CD4-positive, alpha-beta T cell (primary cell): Measurements from ENCODE around the gene PTCHD1. TPM values are rescaled to one million over a fixed set of nuclear protein-coding genes. Genes with fewer than 3 reads are reported as not detected.

Experiments used
- ATAC-seq: fragments of 200-7000 bp; cut with Tn5 transposase; one replicate; pipeline ENCODE4 v1.10.0; 2022; ENCODE audit warnings: mild to moderate bottlenecking; ENCODE audit not compliant: poor library complexity
- CTCF ChIA-PET: fragments of 350-600 bp; sonication (Branson Sonifier 250); formaldehyde crosslinking; loops from one replicate; lab custom pipeline; 2021; ENCODE audit warnings: antibody characterized with exemption, inconsistent platforms; lab: Charles Lee
- POLR2A ChIA-PET: fragments of 350-600 bp; sonication (Branson Sonifier 250); formaldehyde crosslinking; loops from one replicate; lab custom pipeline; 2021; ENCODE audit warnings: antibody characterized with exemption, inconsistent platforms; lab: Charles Lee
- DNase-seq, 14 experiments: peaks; one replicate each; pipeline ENCODE4 v3.0.0-alpha.2; 2013 to 2020; ENCODE audit warnings: mixed read lengths in 2 of 14
- H3K27ac ChIP-seq, 2 donors: one replicate each; pipeline versions ENCODE4 v1.5.1 to v1.7.0; 2013; ENCODE audit warnings: low read length in 2 of 2, low read depth in 1 of 2, mild to moderate bottlenecking in 1 of 2
- H3K27me3 ChIP-seq, 2 experiments: 1 replicate in 1 of 2; 2 replicates in 1 of 2; pipeline versions ENCODE4 v1.6.1 to v1.7.0; 2013; ENCODE audit warnings: low read length in 2 of 2, control low read depth in 1 of 2, mild to moderate bottlenecking in 1 of 2, moderate library complexity in 1 of 2; ENCODE audit not compliant: insufficient read depth in 2 of 2, control insufficient read depth in 1 of 2
- H3K36me3 ChIP-seq: one replicate; pipeline ENCODE4 v1.6.1; 2013; ENCODE audit warnings: low read length, control low read depth; ENCODE audit not compliant: insufficient read depth
- H3K4me1 ChIP-seq: one replicate; pipeline ENCODE4 v1.6.1; 2013; ENCODE audit warnings: low read length, control low read depth; ENCODE audit not compliant: insufficient read depth
- H3K4me3 ChIP-seq: one replicate; pipeline ENCODE4 v1.5.1; 2013; ENCODE audit warnings: mild to moderate bottlenecking, low read length, moderate library complexity
- H3K9me3 ChIP-seq, 2 experiments: 1 replicate in 1 of 2; 2 replicates in 1 of 2; pipeline versions ENCODE4 v1.6.1 to v1.7.0; 2013; ENCODE audit warnings: low read length in 2 of 2, mild to moderate bottlenecking in 2 of 2, control low read depth in 1 of 2, moderate library complexity in 1 of 2; ENCODE audit not compliant: control insufficient read depth in 1 of 2, insufficient read depth in 1 of 2
- H3K27ac Mint-ChIP-seq: one replicate; pipeline ENCODE4 v1.8.0; 2020; ENCODE audit warnings: mixed read lengths
- H3K27me3 Mint-ChIP-seq: one replicate; pipeline ENCODE4 v1.8.0; 2021; ENCODE audit warnings: mixed read lengths
- H3K36me3 Mint-ChIP-seq: one replicate; pipeline ENCODE4 v1.8.0; 2021; ENCODE audit warnings: low read depth, mixed read lengths
- H3K4me1 Mint-ChIP-seq: one replicate; pipeline ENCODE4 v1.8.0; 2021; ENCODE audit warnings: low read depth, mixed read lengths
- H3K4me3 Mint-ChIP-seq: one replicate; pipeline ENCODE4 v1.8.0; 2020; ENCODE audit warnings: mild to moderate bottlenecking, mixed read lengths
- H3K9me3 Mint-ChIP-seq: one replicate; pipeline ENCODE4 v1.8.0; 2020; ENCODE audit warnings: mixed read lengths
- intact Hi-C, 2 experiments: fragments of 100-400 bp; cut with DNase I in 1 of 2; cut with micrococcal nuclease in 1 of 2; formaldehyde crosslinking; loops; one replicate each; pipeline versions ENCODE4 v1.15.1 to v1.9.0; 2023 to 2025; cut with DNase I, micrococcal nuclease
- total RNA-seq, 174 experiments: library from RNA in 2 of 174; stranded (reverse) in 2 of 174; gene quantifications; one replicate each; pipeline ENCODE4 v1.2.3 and lab custom pipeline; 2021 to 2026
- TF ChIP-seq, protein P1 (sequence below): fragments of 200-600 bp; IDR thresholded peaks from one replicate; pipeline ENCODE4 v1.8.0; 2022; ENCODE audit warnings: antibody characterized with exemption, mild to moderate bottlenecking

The PTCHD1 gene
- total RNA-seq, 2 experiments from 2014 or later, result not detected

DNA sequence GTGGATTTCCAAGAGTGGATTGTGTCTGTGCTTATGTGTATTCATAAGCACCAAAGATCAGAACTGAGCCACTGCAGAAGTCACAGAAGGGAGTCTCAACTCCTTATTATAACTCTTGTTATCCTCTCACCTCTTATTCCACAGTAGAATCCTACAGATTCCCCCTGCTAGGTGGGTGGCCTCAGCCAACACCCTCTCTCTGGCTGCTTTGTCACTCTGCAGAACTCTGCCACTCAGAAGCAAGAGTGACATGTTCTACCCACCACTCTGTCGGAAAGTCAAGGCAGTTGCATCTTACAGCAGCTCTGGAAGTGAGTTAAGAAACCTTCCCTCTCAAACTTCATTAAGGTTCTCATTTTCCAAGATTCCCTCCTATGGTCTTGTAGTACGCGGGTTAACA, 41.9 kb downstream of the PTCHD1 start:
- no peaks in the 10 kb centered on the region for H3K4me1 ChIP-seq
- intact Hi-C loops, result no loop called here
- no peaks in the 10 kb centered on the region for H3K27me3 ChIP-seq
- no peak overlapping the region for H3K27ac ChIP-seq
- no peak for DNase-seq
- Mint-ChIP-seq H3K36me3 (no peaks in the 10 kb centered on the region), H3K4me1 (no peaks in the 10 kb centered on the region), H3K9me3 (no peaks in the 10 kb centered on the region), H3K4me3 (no peak overlapping the region), H3K27ac (no peak overlapping the region), H3K27me3 (peaks cover 5% of the 10 kb centered on the region)
- no peaks in the 10 kb centered on the region for H3K36me3 ChIP-seq
- ChIA-PET CTCF (no interaction called here), POLR2A (no interaction called here)
- no peak for ATAC-seq
- no peak overlapping the region for H3K4me3 ChIP-seq
- H3K9me3 ChIP-seq, result no peaks in the 10 kb centered on the region
- TF ChIP-seq, protein P1, sequence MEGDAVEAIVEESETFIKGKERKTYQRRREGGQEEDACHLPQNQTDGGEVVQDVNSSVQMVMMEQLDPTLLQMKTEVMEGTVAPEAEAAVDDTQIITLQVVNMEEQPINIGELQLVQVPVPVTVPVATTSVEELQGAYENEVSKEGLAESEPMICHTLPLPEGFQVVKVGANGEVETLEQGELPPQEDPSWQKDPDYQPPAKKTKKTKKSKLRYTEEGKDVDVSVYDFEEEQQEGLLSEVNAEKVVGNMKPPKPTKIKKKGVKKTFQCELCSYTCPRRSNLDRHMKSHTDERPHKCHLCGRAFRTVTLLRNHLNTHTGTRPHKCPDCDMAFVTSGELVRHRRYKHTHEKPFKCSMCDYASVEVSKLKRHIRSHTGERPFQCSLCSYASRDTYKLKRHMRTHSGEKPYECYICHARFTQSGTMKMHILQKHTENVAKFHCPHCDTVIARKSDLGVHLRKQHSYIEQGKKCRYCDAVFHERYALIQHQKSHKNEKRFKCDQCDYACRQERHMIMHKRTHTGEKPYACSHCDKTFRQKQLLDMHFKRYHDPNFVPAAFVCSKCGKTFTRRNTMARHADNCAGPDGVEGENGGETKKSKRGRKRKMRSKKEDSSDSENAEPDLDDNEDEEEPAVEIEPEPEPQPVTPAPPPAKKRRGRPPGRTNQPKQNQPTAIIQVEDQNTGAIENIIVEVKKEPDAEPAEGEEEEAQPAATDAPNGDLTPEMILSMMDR, result no peak

DNA sequence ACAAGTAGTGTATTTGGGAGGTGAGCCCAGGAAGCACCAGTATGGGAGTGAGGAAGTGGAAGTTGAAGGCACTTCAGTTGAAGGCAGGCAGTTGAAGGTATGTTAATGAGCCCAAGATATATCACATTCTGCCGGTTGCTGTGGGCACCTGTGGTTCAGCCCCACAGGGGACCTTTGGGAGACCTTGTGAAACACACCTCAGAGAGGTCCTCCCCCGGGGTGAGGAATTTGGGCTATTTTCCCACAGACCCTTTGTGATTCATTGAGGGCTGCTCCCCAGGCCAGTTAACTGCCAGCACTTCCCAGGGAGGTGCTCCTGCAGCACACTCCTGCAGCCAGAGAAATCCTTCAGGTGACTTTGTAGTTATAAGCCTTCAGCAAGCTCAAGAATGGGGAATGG, 45.9 kb downstream of the PTCHD1 start:
- Mint-ChIP-seq H3K4me1 (peaks cover 4% of the 10 kb centered on the region), H3K4me3 (no peak overlapping the region), H3K27ac (no peak overlapping the region), H3K27me3 (no peaks in the 10 kb centered on the region), H3K36me3 (no peaks in the 10 kb centered on the region), H3K9me3 (no peaks in the 10 kb centered on the region)
- ATAC-seq (no peak), DNase-seq (no peak)
- no peak overlapping the region for H3K4me3 ChIP-seq
- no peaks in the 10 kb centered on the region for H3K4me1 ChIP-seq
- H3K27ac ChIP-seq, result no peak overlapping the region
- no peaks in the 10 kb centered on the region for H3K9me3 ChIP-seq
- H3K36me3 ChIP-seq, result no peaks in the 10 kb centered on the region
- H3K27me3 ChIP-seq, result no peaks in the 10 kb centered on the region
- TF ChIP-seq, protein P1, result no peak
- intact Hi-C loops, result no loop called here
- POLR2A ChIA-PET, result no interaction called here
- CTCF ChIA-PET, result no interaction called here

DNA sequence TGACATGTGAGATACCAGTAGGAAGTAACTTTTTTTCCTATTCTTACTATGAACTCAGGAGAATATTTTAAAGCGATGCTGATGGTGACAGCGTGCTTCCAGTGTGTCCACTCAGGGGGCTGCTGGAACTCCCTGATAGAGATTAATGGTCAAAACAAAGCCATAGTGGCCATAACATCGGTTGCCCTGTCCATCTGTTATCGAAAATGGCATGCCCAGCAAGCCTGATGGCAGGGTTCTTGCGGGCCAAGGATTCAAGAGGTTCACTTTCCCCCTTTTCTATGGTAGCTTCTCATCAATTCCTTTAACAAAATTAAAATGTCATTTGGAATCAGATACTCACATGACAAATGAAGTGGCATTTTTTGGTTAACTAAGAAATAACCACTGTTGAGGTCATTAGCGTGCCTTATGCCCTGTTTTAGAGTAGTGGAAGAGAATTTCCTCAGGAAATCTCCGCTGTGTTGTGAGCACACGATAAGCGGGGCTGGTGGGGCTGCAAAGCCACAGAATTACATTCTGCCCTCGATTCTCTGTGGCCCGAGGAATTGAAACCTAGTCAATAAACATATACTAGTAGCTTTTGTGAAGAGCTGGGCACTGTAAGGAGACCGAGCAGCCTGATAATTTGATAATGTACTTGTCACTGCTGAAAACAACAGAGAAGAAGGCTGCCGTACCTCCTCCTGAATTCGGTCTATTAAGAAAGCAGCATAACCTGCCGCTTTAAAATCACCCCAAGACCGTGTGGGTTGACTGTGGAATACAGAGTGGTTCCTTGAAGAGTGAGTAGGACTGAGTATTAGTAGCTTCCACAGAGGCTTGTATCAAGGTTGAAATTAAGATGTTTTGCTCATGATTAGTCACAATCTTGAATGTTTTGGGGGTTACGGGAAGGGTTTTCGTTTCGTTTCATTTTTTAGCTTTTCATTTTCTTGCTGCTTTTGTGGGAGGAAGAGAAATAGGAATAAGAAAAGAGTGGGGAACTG, 46.7 kb downstream of the PTCHD1 start:
- H3K27me3 Mint-ChIP-seq, result no peaks in the 10 kb centered on the region

More for the DNA sequence above, 46.7 kb downstream of the PTCHD1 start:
- Histone ChIP-seq H3K9me3 (no peaks in the 10 kb centered on the region), H3K4me3 (no peak overlapping the region), H3K36me3 (no peaks in the 10 kb centered on the region), H3K27ac (no peak overlapping the region), H3K27me3 (no peaks in the 10 kb centered on the region), H3K4me1 (no peaks in the 10 kb centered on the region)
- Mint-ChIP-seq H3K36me3 (no peaks in the 10 kb centered on the region), H3K4me1 (peaks cover 4% of the 10 kb centered on the region), H3K4me3 (no peak overlapping the region), H3K27ac (no peak overlapping the region), H3K9me3 (no peaks in the 10 kb centered on the region)
- ChIA-PET POLR2A (no interaction called here), CTCF (no interaction called here)
- intact Hi-C loops, result no loop called here
- TF ChIP-seq, protein P1, result no peak
- DNase-seq, result no peak
- ATAC-seq, result no peak
